KMS-11 (cell line): ENCODE results near the gene ATP23.
A peak's percentile ranks its signal among the peaks of the same experiment; 100 is the strongest.

Experiments
- H2AFZ ChIP-seq: fragments of 200-600 bp; sonication (generic); 2 replicates; pipeline ENCODE4 v1.6.1; 2016; ENCODE audit warnings: antibody characterized with exemption, mixed run types, low read depth
- H3K27ac ChIP-seq: fragments of 200-600 bp; sonication (generic); 2 replicates; pipeline ENCODE4 v1.6.1; 2016; ENCODE audit warnings: mild to moderate bottlenecking, mixed run types
- H3K27me3 ChIP-seq: fragments of 200-600 bp; sonication (generic); 2 replicates; pipeline ENCODE4 v1.6.1; 2017; ENCODE audit warnings: mild to moderate bottlenecking, low read depth, mixed run types, moderate library complexity; ENCODE audit not compliant: insufficient read depth
- H3K36me3 ChIP-seq: fragments of 200-600 bp; sonication (generic); 2 replicates; pipeline ENCODE4 v1.6.1; 2017; ENCODE audit warnings: mild to moderate bottlenecking, mixed run types; ENCODE audit not compliant: insufficient read depth
- H3K4me1 ChIP-seq: fragments of 200-600 bp; sonication (generic); 2 replicates; pipeline ENCODE4 v1.6.1; 2016; ENCODE audit warnings: mild to moderate bottlenecking, low read depth, mixed run types; ENCODE audit not compliant: poor library complexity, severe bottlenecking
- H3K4me2 ChIP-seq: fragments of 200-600 bp; sonication (generic); 2 replicates; pipeline ENCODE4 v1.7.0; 2016; ENCODE audit warnings: mild to moderate bottlenecking, mixed run types
- H3K4me3 ChIP-seq: fragments of 200-600 bp; sonication (generic); IDR thresholded peaks from 2 replicates; pipeline ENCODE4 v1.6.1; 2017; ENCODE audit warnings: low read depth, low read length, mixed read lengths; ENCODE audit not compliant: insufficient read depth
- H3K79me2 ChIP-seq: fragments of 200-600 bp; sonication (generic); 2 replicates; pipeline ENCODE4 v1.6.1; 2016; ENCODE audit warnings: low read depth, mixed run types; ENCODE audit not compliant: insufficient read depth
- H3K9ac ChIP-seq: fragments of 200-600 bp; sonication (generic); 2 replicates; pipeline ENCODE4 v1.6.1; 2016; ENCODE audit warnings: mild to moderate bottlenecking, mixed run types
- H4K20me1 ChIP-seq: fragments of 200-600 bp; sonication (generic); 2 replicates; pipeline ENCODE4 v1.6.1; 2016; ENCODE audit warnings: mild to moderate bottlenecking, mixed run types; ENCODE audit not compliant: insufficient read depth
- TF ChIP-seq, protein P1 (sequence below): fragments of 200-600 bp; sonication (generic); conservative IDR thresholded peaks from 2 replicates; pipeline ENCODE4 v1.6.1; 2017; ENCODE audit warnings: low read depth, mild to moderate bottlenecking, antibody characterized with exemption, low read length, moderate library complexity, mixed read lengths

ATP23 gene

DNA sequence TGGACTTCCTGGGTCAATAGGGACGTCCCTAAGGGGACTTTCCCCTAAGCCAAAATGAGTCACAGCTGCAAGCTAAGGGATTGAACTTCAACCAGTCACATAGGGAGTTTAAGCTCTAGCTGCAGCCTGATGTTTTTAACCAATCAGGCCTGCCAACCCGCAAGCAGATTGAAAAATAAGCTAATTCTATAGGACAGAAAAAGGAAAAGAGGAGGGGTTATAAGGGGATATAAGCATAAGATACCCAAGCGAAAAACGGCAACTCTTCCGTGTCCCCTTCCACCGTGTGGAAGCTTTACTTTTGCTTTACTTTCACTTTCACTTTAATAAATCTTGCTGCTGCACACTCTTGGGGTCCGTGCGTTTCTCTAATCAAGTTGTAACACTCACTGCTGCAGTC lies 24.4 kb downstream of the ATP23 start:
- Histone ChIP-seq H3K36me3 (no peaks in the 10 kb centered on the region), H2AFZ (no peak overlapping the region), H3K4me2 (no peak overlapping the region), H4K20me1 (no peaks in the 10 kb centered on the region), H3K79me2 (no peaks in the 10 kb centered on the region), H3K4me1 (peaks cover 10% of the 10 kb centered on the region), H3K4me3 (no peak overlapping the region), H3K27ac (no peak overlapping the region), H3K9ac (no peak overlapping the region), H3K27me3 (no peaks in the 10 kb centered on the region)
- TF ChIP-seq, protein P1, sequence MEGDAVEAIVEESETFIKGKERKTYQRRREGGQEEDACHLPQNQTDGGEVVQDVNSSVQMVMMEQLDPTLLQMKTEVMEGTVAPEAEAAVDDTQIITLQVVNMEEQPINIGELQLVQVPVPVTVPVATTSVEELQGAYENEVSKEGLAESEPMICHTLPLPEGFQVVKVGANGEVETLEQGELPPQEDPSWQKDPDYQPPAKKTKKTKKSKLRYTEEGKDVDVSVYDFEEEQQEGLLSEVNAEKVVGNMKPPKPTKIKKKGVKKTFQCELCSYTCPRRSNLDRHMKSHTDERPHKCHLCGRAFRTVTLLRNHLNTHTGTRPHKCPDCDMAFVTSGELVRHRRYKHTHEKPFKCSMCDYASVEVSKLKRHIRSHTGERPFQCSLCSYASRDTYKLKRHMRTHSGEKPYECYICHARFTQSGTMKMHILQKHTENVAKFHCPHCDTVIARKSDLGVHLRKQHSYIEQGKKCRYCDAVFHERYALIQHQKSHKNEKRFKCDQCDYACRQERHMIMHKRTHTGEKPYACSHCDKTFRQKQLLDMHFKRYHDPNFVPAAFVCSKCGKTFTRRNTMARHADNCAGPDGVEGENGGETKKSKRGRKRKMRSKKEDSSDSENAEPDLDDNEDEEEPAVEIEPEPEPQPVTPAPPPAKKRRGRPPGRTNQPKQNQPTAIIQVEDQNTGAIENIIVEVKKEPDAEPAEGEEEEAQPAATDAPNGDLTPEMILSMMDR, result no peak

DNA sequence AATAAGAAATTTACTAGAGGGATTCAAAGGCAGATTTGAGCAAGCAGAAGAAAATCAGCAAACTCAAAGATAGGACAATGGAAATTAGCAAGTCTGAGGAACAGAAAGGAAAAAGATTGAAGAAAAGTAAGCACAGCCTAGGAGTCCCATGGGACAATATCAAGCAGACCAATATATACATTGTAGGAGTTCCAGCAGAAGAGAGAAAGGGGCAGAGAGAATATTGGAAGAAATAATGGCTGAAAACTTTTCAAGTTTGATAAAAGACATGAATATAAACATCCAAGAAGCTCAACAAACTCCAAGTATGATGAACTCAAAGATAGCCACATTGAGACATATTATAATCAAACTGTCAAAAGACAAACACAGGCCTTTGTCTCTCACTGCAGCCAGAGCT lies 25.2 kb downstream of the ATP23 start:
- H3K27ac ChIP-seq, result no peak overlapping the region
- H3K27me3 ChIP-seq, result no peaks in the 10 kb centered on the region
- H3K79me2 ChIP-seq, result no peaks in the 10 kb centered on the region
- H3K4me3 ChIP-seq, result no peak overlapping the region
- no peaks in the 10 kb centered on the region for H4K20me1 ChIP-seq
- no peak overlapping the region for H2AFZ ChIP-seq
- H3K36me3 ChIP-seq, result no peaks in the 10 kb centered on the region
- peaks cover 10% of the 10 kb centered on the region for H3K4me1 ChIP-seq
- TF ChIP-seq, protein P1, result no peak
- H3K4me2 ChIP-seq, result no peak overlapping the region
- H3K9ac ChIP-seq, result no peak overlapping the region

DNA sequence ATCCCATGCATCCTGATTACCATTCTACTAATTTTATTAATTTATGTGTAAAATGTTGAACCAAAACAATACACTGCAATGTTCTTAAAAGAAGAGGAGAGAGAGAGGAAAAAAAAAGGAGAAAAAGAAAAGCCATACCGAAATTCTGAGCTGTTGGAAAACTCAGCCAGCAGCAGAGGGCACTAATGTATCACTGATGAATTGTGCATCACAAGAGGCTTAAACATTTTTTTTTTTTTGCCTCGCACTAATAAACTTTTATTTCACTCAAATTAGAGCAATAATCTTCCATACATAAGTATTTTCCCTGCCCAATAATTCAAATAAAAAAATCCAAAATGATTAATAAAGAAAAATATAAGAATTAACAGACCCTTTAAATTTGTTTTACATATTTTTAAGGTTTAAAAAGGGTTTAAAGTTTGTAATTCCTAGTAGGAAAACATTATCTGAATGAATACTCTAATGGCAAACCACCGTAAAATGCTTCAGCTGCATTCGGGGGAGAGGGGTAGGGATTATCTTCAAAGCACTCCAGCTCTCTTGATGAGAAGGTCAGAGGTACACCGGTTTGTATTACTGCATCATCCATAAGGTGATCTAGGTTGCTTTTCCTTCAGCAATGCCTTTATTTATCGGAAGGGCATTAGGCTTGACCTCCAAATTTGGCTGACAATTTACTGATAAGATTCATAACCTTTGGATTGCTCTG lies 41.9 kb downstream of the ATP23 start:
- H3K4me1 ChIP-seq, result no peaks in the 10 kb centered on the region
- H4K20me1 ChIP-seq, result no peaks in the 10 kb centered on the region
- no peak overlapping the region for H3K4me2 ChIP-seq
- no peaks in the 10 kb centered on the region for H3K79me2 ChIP-seq
- no peak overlapping the region for H3K27ac ChIP-seq
- no peak overlapping the region for H3K4me3 ChIP-seq
- no peak overlapping the region for H3K9ac ChIP-seq
- TF ChIP-seq, protein P1, result peak; percentile 98
- no peak overlapping the region for H2AFZ ChIP-seq
- no peaks in the 10 kb centered on the region for H3K27me3 ChIP-seq
- H3K36me3 ChIP-seq, result no peaks in the 10 kb centered on the region

DNA sequence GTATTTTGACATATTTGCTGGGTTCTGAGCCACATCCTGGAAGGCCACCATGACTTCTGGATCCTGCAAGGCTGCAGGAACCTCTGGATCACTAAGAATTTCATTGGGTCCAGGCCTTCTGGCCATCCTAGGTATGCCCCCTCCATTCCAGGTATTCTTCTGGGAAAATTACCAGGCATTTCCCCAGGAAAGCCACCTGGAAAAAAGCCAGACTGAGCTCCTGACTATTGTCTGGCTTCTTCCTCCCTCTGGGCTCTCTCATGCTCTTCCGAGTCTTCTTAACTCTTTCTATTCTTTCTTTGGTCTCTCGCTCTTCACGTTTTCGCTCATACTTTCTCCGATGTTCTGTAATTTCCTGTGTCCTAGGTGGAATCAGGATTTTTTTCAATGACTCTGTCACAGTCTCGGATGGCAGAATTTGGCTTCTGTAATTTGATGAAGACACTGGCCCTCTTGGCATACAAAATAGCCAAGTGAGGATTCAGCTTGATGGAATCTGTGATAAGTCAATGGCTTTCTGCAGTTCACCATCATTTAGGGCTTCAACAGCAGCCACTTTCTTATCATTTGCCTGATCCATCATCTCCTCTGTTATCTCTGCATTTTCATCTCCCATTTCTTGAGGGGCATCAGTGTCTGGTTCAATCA lies 42.6 kb downstream of the ATP23 start:
- Histone ChIP-seq H3K27ac (no peak overlapping the region), H3K36me3 (no peaks in the 10 kb centered on the region), H3K4me3 (no peak overlapping the region), H2AFZ (no peak overlapping the region), H3K79me2 (no peaks in the 10 kb centered on the region), H3K27me3 (no peaks in the 10 kb centered on the region), H4K20me1 (no peaks in the 10 kb centered on the region), H3K9ac (no peak overlapping the region), H3K4me1 (no peaks in the 10 kb centered on the region), H3K4me2 (no peak overlapping the region)
- TF ChIP-seq, protein P1, result no peak
